ENCODE measurements around the gene SMAGP. TPM values are rescaled to one million over a fixed set of nuclear protein-coding genes. Genes with fewer than 3 reads are reported as not detected.

SMAGP gene
- polyA plus RNA-seq, 3 donors, result 25.4 to 25.9 (median 25.4) TPM

- no peak for DNase-seq (ENCODE audit: low read depth in 3 of 3, low spot score in 2 of 3)
Measured at GRCh38 chr12:51198568-51199365, 71.4 kb downstream of the SMAGP start.

GRCh38 chr12:51197736-51198567, 72.3 kb downstream of the SMAGP start:
- no peak for DNase-seq (ENCODE audit: low read depth in 3 of 3, low spot score in 2 of 3)

DNA sequence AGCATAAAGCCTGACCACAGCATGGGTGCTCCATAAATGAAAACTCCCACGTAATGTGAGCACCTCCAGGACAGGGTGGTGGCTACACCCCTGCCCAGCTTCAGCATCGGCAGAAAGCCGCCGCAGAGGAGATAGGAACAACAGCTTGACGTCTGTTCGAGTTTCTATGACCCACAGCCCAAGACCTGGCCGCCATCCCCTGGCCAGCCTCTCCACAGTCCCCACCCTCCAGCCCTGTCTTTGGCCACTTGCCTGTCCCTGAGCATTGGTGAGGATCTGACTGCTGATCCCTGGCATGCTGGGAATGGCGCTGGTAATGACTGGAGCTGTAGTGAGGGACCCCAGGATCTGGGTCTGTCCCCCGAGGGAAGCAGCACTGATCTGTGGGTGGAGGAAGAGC, 73.7 kb downstream of the SMAGP start:
- no peak for DNase-seq (ENCODE audit: low read depth in 3 of 3, low spot score in 2 of 3)

GRCh38 chr12:51195841-51196240, 74.4 kb downstream of the SMAGP start:
- DNase-seq (ENCODE audit: low read depth in 3 of 3, low spot score in 2 of 3), result no peak

Other genes starting within 250 kb of the SMAGP start
- gene SLC11A2, start 244.0 kb downstream of the SMAGP start, polyA plus RNA-seq (ENCODE audit: insufficient read length in 3 of 3), result 10 to 100 TPM; 46.9 to 53.9 (median 48.9) TPM
- gene LETMD1, start 222.1 kb downstream of the SMAGP start, polyA plus RNA-seq (ENCODE audit: insufficient read length in 3 of 3), result 10 to 100 TPM; 86.4 to 88.1 (median 87.8) TPM
- 10 to 100 TPM; 35.4 to 38.4 (median 35.7) TPM for gene CSRNP2, start 186.8 kb downstream of the SMAGP start, polyA plus RNA-seq (ENCODE audit: insufficient read length in 3 of 3)
- 10 to 100 TPM; 56.6 to 59.6 (median 58.6) TPM for gene TFCP2, start 97.3 kb downstream of the SMAGP start, polyA plus RNA-seq (ENCODE audit: insufficient read length in 3 of 3)
- 1 to 10 TPM; 6.2 to 6.7 (median 6.2) TPM for gene POU6F1, start 52.4 kb downstream of the SMAGP start, polyA plus RNA-seq (ENCODE audit: insufficient read length in 3 of 3)
- gene DAZAP2, start 31.6 kb downstream of the SMAGP start, polyA plus RNA-seq (ENCODE audit: insufficient read length in 3 of 3), result 100 to 1,000 TPM; 316 to 335 (median 325) TPM
- 1 to 10 TPM; 3.1 to 4.2 (median 3.7) TPM for gene BIN2, start 53.8 kb upstream of the SMAGP start, polyA plus RNA-seq (ENCODE audit: insufficient read length in 3 of 3)
- not detected for gene CELA1, start 76.3 kb upstream of the SMAGP start, polyA plus RNA-seq (ENCODE audit: insufficient read length in 3 of 3)
- 1 to 10 TPM; 4.5 to 5.5 (median 5.3) TPM for gene GALNT6, start 121.0 kb upstream of the SMAGP start, polyA plus RNA-seq (ENCODE audit: insufficient read length in 3 of 3)
- gene SLC4A8, start 154.4 kb upstream of the SMAGP start, polyA plus RNA-seq (ENCODE audit: insufficient read length in 3 of 3), result 1 to 10 TPM; 2.7 to 4.1 (median 3.3) TPM

All from right renal cortex interstitium (tissue), 3 donors.